GM19395 (cell line): ENCODE data around the gene OR6B2.

ENCODE experiments used
- ATAC-seq: cut with Tn5 transposase; IDR thresholded peaks from one replicate; pipeline ENCODE4 v1.9.1; 2021; ENCODE audit warnings: mild to moderate bottlenecking, moderate library complexity; ENCODE audit not compliant: unreplicated experiment

OR6B2 gene

GRCh38 chr2:239983004-239983778 is 47.0 kb downstream of the OR6B2 start:
- no peak for ATAC-seq
